KMS-11 (cell line): Measurements from ENCODE around the gene SPRN.

Source experiments
- H2AFZ ChIP-seq: fragments of 200-600 bp; sonication (generic); 2 replicates; pipeline ENCODE4 v1.6.1; 2016; ENCODE audit warnings: antibody characterized with exemption, mixed run types, low read depth
- H3K27ac ChIP-seq: fragments of 200-600 bp; sonication (generic); 2 replicates; pipeline ENCODE4 v1.6.1; 2016; ENCODE audit warnings: mild to moderate bottlenecking, mixed run types
- H3K27me3 ChIP-seq: fragments of 200-600 bp; sonication (generic); 2 replicates; pipeline ENCODE4 v1.6.1; 2017; ENCODE audit warnings: mild to moderate bottlenecking, low read depth, mixed run types, moderate library complexity; ENCODE audit not compliant: insufficient read depth
- H3K36me3 ChIP-seq: fragments of 200-600 bp; sonication (generic); 2 replicates; pipeline ENCODE4 v1.6.1; 2017; ENCODE audit warnings: mild to moderate bottlenecking, mixed run types; ENCODE audit not compliant: insufficient read depth
- H3K4me1 ChIP-seq: fragments of 200-600 bp; sonication (generic); 2 replicates; pipeline ENCODE4 v1.6.1; 2016; ENCODE audit warnings: mild to moderate bottlenecking, low read depth, mixed run types; ENCODE audit not compliant: poor library complexity, severe bottlenecking
- H3K4me2 ChIP-seq: fragments of 200-600 bp; sonication (generic); 2 replicates; pipeline ENCODE4 v1.7.0; 2016; ENCODE audit warnings: mild to moderate bottlenecking, mixed run types
- H3K4me3 ChIP-seq: fragments of 200-600 bp; sonication (generic); IDR thresholded peaks from 2 replicates; pipeline ENCODE4 v1.6.1; 2017; ENCODE audit warnings: low read depth, low read length, mixed read lengths; ENCODE audit not compliant: insufficient read depth
- H3K79me2 ChIP-seq: fragments of 200-600 bp; sonication (generic); 2 replicates; pipeline ENCODE4 v1.6.1; 2016; ENCODE audit warnings: low read depth, mixed run types; ENCODE audit not compliant: insufficient read depth
- H3K9ac ChIP-seq: fragments of 200-600 bp; sonication (generic); 2 replicates; pipeline ENCODE4 v1.6.1; 2016; ENCODE audit warnings: mild to moderate bottlenecking, mixed run types
- H4K20me1 ChIP-seq: fragments of 200-600 bp; sonication (generic); 2 replicates; pipeline ENCODE4 v1.6.1; 2016; ENCODE audit warnings: mild to moderate bottlenecking, mixed run types; ENCODE audit not compliant: insufficient read depth
- TF ChIP-seq, protein P1 (sequence below): fragments of 200-600 bp; sonication (generic); conservative IDR thresholded peaks from 2 replicates; pipeline ENCODE4 v1.6.1; 2017; ENCODE audit warnings: low read depth, mild to moderate bottlenecking, antibody characterized with exemption, low read length, moderate library complexity, mixed read lengths

The SPRN gene

DNA sequence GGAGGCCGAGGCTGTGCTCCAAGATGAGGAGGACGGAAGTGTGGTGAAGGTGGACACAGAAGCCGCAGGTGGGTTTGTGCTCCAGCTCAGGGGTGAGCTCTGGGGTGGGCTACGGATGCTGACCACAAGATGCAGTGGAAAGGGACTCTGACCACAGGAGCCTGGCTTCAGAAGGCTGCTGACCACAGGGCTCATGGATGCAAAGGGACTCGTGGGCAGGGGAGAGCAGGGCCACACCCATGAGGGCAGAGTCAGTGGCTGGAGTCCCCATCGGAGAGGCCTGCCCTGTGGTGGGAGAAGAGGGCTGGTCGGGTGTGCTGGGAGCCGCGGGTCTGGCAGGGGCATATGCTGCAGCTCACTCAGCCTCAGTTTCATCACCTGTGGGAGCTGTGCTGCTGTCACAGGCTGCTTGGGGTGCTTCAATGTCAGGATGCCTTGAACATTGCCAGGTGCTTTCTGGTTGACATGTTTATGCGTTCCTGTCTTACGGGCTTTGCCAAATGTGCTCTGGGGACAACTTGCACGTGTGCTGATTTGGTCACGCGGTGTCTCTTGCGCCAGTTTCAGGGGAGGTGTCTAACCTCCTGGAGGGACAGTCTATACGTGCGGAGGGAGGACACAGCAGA, 43.0 kb upstream of the SPRN start:
- Histone ChIP-seq H3K4me1 (no peaks in the 10 kb centered on the region), H3K27ac (no peak overlapping the region), H3K4me2 (no peak overlapping the region), H3K36me3 (no peaks in the 10 kb centered on the region), H3K9ac (no peak overlapping the region), H3K4me3 (no peak overlapping the region), H2AFZ (no peak overlapping the region), H4K20me1 (no peaks in the 10 kb centered on the region), H3K79me2 (no peaks in the 10 kb centered on the region), H3K27me3 (no peaks in the 10 kb centered on the region)
- TF ChIP-seq, protein P1, sequence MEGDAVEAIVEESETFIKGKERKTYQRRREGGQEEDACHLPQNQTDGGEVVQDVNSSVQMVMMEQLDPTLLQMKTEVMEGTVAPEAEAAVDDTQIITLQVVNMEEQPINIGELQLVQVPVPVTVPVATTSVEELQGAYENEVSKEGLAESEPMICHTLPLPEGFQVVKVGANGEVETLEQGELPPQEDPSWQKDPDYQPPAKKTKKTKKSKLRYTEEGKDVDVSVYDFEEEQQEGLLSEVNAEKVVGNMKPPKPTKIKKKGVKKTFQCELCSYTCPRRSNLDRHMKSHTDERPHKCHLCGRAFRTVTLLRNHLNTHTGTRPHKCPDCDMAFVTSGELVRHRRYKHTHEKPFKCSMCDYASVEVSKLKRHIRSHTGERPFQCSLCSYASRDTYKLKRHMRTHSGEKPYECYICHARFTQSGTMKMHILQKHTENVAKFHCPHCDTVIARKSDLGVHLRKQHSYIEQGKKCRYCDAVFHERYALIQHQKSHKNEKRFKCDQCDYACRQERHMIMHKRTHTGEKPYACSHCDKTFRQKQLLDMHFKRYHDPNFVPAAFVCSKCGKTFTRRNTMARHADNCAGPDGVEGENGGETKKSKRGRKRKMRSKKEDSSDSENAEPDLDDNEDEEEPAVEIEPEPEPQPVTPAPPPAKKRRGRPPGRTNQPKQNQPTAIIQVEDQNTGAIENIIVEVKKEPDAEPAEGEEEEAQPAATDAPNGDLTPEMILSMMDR: no peak

DNA sequence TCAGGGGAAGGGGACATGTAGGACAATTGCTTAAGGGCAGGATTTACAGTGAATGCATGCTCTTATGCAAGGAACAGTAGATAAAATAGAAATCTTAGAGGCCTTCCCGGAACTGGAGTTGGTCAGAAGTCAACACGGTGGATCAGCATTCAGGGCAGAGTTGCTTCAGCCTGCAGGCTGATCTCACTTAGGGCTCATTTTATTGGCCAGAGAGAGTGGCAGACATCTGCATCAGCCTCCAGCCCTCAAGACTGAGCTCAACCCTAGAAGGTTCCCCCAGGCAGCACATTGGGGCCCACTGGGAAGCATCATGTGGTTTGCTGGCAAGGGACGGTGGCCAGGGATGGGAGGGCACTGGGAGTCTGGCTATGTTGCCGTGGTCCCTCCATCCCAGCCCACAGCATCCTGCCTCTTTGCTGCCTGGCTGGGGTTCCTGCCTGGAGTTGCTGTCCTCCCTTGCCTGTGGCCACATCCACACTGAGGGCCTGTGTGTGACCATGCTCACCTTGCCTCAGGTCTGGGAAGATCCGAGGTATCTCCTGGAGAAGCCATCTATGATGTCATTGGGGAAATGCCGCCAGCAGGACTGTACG, 42.4 kb upstream of the SPRN start:
- no peaks in the 10 kb centered on the region for H3K4me1 ChIP-seq
- no peak overlapping the region for H3K9ac ChIP-seq
- TF ChIP-seq, protein P1: no peak
- no peak overlapping the region for H3K4me2 ChIP-seq
- H2AFZ ChIP-seq: no peak overlapping the region
- no peaks in the 10 kb centered on the region for H3K27me3 ChIP-seq
- H3K79me2 ChIP-seq: no peaks in the 10 kb centered on the region
- H3K27ac ChIP-seq: no peak overlapping the region
- H3K4me3 ChIP-seq: no peak overlapping the region
- no peaks in the 10 kb centered on the region for H4K20me1 ChIP-seq
- H3K36me3 ChIP-seq: no peaks in the 10 kb centered on the region

GRCh38 chr10:133465950-133466474, 41.6 kb upstream of the SPRN start:
- Histone ChIP-seq H2AFZ (no peak overlapping the region), H3K9ac (no peak overlapping the region)

DNA sequence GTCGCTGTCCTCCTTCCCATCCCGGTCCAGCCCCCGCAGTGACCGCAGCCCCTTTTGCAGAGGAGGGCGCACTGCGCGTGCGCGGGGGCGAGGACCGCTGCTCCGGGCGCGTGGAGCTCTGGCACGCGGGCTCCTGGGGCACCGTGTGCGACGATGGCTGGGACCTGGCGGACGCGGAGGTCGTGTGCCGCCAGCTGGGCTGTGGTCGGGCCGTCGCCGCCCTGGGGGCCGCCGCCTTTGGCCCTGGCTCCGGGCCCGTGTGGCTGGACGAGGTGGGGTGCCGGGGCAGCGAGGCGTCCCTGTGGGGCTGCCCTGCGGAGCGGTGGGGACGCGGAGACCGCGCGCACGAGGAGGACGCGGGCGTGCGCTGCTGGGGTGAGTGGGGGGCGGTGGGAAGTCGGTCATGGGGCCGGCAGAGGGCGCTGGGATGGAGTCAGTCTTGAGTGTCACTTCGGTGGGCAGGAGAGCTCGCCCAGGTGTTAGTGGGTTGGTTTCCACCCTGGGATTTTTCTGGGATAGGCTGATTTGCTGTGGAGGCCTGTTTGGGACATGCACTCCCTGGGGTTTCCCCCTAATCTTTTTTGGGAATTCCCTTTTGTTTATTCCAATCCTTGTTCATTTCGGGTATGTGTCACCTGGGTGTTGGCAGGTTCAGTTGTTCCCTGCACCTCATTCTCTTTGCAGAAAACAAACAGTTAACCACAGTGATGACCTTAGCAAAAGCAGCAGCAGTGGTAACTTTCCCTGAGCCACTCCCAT, 40.9 kb upstream of the SPRN start:
- Histone ChIP-seq H4K20me1 (no peaks in the 10 kb centered on the region), H3K27ac (no peak overlapping the region), H3K79me2 (no peaks in the 10 kb centered on the region), H2AFZ (no peak overlapping the region), H3K4me3 (no peak overlapping the region), H3K9ac (no peak overlapping the region), H3K4me2 (no peak overlapping the region), H3K36me3 (no peaks in the 10 kb centered on the region), H3K27me3 (no peaks in the 10 kb centered on the region), H3K4me1 (no peaks in the 10 kb centered on the region)
- TF ChIP-seq, protein P1: no peak

More at GRCh38 chr10:133465950-133466474, 41.6 kb upstream of the SPRN start:
- H3K4me2 ChIP-seq: no peak overlapping the region
- H3K36me3 ChIP-seq: no peaks in the 10 kb centered on the region
- no peaks in the 10 kb centered on the region for H3K4me1 ChIP-seq
- no peaks in the 10 kb centered on the region for H3K27me3 ChIP-seq
- H3K27ac ChIP-seq: no peak overlapping the region
- no peak overlapping the region for H3K4me3 ChIP-seq
- H3K79me2 ChIP-seq: no peaks in the 10 kb centered on the region
- TF ChIP-seq, protein P1: no peak
- no peaks in the 10 kb centered on the region for H4K20me1 ChIP-seq
